UCSD-AML1 (cell line): ENCODE measurements around the gene PRR14L.
"Not testable (repeated sequence)": the region's sequence is repeated elsewhere in the genome, so short reads cannot be mapped to it uniquely, and the experiment has no call there.

Experiments
- DNase-seq: peaks from one replicate; lab custom pipeline; 2025; ENCODE audit not compliant: unreplicated experiment; lab: John Stamatoyannopoulos, UW

PRR14L gene

DNA sequence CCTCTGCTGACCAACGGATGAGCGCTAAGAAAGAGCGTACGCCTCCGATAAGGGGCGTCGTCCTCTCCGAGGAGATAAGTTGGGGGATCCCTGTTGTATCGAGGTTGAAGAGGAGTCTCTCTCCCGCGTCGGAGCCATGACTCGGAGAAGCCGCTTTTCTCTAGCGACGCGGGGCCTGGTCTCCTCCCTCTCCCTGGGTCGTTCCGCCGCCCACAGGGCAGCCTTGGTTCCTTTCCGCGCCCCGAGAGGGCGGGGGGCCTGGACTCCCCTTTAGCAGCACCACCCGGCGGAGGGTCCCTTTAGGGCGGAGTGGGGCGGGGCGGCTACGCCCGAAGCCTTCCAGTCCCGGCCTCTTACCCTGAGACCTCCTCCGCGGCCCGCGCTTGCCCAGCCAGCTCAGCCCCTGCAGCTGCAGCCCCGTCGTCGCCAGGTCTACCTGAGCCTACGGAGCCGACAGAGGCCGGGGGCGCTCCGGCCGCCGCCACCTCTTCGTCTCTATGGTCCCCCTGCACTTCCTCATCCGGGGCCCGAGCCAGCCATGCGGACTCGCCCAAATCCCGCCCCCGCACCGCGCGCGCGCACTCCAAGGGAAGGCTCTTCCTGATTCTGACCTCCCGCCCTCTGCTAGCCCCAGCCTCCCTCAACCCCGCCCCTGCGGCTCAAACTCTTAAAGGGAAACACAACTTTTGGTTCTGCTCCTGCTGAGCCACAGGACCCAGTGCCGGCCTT, at the start of gene PRR14L:
Gene PRR14L (minus strand): TSS at position 497 of the 729 bp plus-strand sequence. CDS start 11,272 bp downstream, outside the sequence.
- DNase-seq, result peak; percentile 98

DNA sequence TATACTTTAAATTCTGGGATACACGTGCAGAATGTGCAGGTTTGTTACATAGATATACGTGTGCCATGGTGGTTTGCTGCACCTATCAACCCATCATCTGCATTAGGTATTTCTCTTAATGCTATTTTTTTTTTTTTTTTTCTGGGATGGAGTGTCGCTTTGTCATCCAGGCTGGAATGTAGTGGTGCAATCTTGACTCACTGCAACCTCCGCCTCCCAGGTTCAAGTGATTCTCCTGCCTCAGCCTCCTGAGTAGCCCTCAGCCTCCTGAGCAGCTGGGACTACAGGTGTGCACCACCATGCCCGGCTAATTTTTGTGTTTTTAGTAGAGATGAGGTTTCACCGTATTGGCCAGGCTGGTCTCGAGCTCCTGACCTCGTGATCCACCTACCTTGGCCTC, 49.4 kb upstream of the PRR14L start:
- DNase-seq, result not testable (repeated sequence)

- DNase-seq, result no peak
Observed at GRCh38 chr22:31790240-31790639, 40.3 kb upstream of the PRR14L start.

DNA sequence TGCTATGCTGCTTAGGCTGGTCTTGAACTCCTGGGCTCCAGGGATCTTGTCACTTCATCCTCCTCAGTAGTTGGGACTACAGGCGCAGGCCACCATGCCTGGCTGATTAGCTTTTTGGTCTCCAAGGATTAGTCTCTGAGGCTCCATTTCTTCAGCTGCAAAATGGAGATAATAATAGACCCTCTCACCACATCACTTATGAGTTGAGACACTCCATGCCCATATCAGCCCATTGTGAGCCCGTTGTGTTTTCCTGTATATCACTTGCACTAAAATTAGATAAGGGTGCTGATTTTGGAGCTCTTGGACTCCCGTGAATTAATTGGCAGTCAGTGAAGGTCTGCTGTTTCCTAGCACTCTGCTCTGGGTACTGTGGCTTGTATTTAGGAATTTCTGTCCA, 39.9 kb upstream of the PRR14L start:
- no peak for DNase-seq

- DNase-seq, result no peak
Observed at GRCh38 chr22:31776231-31776630, 26.3 kb upstream of the PRR14L start.

DNA sequence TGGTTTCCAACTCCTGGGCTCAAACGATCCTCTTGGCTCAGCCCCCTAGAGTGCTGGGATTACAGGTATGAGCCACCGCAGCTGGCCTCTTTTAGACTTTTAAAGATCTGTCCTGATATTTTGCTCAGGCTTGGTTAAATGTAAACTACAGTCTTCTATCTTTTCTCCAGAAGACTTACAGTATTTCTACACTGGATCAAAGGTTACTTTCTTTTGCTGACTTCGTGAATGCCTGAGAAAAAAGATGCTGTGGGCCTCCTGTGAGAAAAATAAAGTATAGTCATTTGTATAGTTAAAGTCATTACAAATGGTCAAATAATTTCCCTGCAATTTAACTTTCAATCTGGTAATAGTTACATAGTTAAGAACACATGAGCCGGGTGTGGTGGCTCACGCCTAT, 23.5 kb upstream of the PRR14L start:
- DNase-seq, result no peak

GRCh38 chr22:31768422-31769059, 18.6 kb upstream of the PRR14L start:
- DNase-seq, result no peak

DNA sequence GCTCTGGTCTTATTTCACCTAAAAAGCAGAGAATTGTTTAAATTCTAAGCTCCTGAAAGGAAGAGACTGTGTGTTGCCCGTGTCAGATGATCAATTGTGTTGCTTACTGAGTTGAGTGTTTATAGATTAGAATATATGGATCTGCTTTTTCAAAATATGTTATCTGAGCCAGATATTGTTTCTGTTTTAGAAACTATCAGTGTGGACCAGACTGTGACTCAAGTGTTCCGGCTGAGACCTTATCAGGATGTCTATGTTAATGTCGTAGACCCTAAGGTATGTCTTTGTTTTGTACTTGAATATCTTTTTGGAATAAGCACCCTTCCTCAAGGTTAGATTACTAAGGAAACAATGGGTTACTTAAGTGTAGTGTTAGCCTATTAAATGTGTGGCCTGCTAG, 14.9 kb upstream of the PRR14L start:
- DNase-seq, result no peak

GRCh38 chr22:31758860-31759259, 8.9 kb upstream of the PRR14L start:
- DNase-seq, result not testable (repeated sequence)

GRCh38 chr22:31757265-31757664, 7.3 kb upstream of the PRR14L start:
- DNase-seq, result no peak

GRCh38 chr22:31754813-31755212, 4.9 kb upstream of the PRR14L start:
- no peak for DNase-seq

DNA sequence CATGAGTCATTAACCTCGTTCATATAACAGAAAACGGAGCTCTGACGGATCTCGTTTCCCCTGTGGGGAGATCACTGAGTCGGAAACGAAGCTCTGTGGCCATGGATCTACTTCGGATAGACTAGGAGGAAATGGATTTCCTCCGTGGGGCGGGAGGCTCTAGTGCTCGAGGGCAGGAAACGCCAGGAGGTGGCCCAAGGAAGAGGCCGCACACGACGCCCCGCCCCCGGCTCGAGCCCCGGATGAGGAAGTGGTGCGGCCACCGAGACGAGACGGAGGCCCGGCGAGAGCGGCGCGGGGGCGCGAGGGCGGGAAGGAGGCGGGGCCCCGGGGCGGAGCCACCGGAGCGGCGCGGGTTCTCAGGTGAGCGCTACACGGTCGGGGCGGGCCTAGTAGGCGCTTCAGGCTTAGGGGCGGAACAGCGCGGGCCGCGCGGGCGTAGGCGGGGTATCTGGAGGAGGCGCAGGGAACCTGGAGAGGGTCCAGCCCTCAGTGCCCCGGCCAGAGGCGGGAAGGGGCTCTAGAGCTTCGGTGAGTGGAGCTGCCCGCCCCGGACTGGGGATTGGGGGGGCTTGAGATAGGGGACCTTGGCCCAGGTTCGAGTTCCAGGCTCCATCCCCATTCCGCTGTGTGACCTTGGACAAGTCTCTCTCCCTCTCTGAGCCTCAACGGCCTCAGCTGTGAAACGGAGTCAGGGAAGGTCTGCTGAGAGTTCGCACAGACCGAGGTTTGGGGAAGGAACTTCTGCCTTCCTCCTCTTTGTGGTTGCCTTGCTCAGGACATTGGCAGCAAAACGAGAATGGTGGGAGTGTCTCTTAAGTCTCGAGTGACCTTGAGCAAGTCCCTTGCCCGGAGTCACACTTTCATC, 3.9 kb upstream of the PRR14L start, which contains the start of gene DEPDC5:
Gene DEPDC5 (plus strand): TSS at position 386 of the 868 bp plus-strand sequence. CDS start 903 bp downstream, outside the sequence.
- DNase-seq, result peak; percentile 98

DNA sequence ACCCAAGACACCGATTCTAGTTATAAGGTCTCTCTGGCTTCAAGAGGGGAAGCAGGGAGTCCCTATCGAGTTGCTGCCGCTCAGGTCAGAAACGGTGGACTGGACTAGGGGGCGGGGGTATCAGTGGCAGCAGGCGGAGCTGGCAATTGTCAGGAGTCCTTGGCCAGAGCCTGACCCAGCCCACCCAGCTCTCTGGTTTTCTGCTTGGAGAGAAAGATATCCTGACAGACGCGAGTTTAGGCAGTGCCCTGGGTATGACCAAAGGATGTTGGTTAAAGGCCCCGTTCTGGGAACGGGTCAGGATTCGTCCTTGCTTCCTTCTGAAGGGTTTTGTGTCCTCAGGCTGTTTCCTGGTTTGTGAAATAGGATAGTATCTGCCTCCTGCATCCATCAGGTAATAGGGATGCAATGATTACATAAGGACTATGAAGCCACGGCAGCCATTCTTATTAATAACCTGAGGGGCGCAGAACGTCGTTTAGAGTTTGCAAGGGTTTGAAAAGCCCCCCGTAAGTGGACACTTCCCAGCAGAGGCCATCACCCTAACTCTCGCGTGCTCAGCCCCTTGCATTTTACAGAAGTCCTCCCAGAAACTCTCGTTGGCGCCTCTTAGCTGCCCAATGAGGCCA, 3.2 kb upstream of the PRR14L start:
- peak; percentile 79 for DNase-seq

GRCh38 chr22:31752096-31752847, 2.3 kb upstream of the PRR14L start:
- DNase-seq, result no peak

GRCh38 chr22:31750365-31751284, 693 bp upstream of the PRR14L start:
- DNase-seq, result no peak

DNA sequence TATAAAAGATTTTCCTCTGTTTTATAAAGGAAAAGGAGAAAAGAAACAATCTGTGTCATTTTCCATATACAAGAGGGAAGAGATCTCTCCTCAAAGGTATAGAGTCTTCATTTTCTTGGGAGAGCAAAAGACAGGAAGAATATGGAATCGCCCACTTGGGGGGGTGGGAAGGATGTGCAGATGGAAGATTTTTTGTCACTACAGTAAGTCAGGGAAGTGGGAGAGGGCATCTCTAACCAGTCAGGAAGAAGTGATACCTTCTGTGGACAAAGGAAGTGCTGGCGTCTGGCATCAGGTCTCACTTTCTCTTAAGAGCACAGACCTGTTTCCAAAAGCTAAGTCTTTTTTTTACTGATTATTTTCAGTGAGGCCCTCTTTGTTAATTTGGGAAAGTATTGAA, 1.4 kb downstream of the PRR14L start:
- no peak for DNase-seq

DNA sequence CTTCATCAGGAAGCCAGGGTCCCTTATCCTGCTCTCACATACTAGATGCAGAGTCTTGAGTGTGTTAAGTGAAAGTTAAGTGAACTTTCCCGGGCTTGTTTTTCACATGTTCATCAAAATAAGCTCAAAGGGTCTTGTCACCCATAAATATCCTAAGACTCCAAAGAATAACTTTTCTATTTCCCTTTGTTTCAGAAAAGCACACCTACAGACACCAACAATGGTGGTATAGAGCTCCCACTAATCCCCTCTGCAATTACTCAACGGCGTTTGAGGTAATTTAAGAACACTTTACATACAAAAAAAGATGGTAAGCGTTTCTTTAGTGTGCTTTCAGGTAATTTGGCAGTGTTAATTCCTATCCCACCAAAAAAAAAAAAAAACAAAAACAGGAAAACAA, 2.5 kb downstream of the PRR14L start:
- no peak for DNase-seq

DNA sequence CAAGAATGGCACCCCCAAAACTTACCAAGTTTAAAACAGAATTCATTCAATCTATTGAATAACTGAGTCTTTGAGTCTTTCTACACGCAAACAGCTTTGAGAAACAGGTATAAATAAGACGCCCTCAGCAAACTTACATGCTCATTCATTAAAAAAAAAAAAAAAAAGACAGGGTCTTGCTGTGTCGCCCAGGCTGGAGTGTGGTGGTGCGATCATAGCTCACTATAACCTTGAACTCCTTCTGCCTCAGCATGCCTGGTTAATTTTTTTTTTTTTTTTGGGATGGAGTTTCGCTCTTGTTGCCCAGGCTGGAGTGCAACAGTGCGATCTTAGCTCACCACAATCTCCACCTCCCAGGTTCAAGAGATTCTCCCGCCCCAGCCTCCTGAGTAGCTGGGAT, 6.1 kb downstream of the PRR14L start:
- DNase-seq, result no peak

DNA sequence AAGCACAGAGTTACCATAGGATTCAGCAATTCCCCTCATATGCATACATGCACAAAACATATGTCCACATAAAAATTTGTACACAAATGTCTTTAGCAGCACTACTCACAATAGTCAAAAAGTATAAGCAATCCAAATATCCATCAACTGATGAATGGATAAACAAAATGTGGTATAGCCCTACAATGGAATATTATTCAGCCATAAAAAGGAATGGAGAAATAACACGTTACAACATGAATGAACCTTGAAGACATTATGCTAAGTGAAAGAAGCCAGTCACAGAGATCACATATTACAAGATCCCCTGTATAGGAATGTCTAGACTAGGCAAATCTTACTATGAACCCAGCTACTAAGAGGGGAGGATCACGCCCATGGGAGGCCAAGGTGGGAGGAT, 7.2 kb downstream of the PRR14L start:
- no peak for DNase-seq
